ENCODE results near the gene SH3PXD2B. TPM values are rescaled to one million over a fixed set of nuclear protein-coding genes. Genes with fewer than 3 reads are reported as not detected.

The SH3PXD2B gene
- total RNA-seq, 2 donors from 2014 or later: 12.2 to 13.2 TPM

DNA sequence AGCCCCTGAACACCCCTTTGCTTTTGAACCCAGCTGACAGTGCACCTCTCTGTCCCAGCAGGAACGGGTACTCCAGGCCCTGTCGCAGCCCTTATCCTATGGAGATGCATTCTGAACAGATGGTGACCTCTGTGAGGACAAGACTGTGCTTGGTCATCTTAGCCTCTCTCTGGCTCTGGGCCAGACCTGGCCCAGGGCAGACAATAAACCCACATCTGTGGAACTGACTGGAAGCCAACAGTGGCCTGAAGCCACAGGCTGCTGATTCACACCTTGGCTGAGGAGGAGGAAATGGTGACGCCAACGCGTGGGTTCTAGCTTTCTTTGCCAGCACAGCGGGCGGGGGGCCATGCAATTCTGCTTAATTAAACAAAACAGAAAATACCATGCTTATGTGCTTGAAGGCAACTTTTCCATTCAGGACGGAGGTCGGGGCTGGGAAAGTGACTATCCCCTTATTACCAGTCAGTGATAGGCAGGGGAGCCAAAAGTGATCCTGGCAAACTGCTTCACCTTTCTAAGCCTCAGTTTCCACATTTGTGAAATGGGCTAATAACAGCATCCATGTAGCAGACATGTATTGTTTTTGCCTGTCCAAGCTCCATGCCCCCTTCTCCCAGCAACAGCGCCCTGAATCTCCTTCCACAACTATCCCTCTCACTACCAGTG lies 10.8 kb downstream of the SH3PXD2B start:
- peak overlapping the region in 1 of 2 donors; percentile 21 for H3K9ac ChIP-seq (ENCODE audit: low read depth in 2 of 2, low read length in 2 of 2)
- intact Hi-C loops (cut with DNase I): no loop called here
- H3K27ac ChIP-seq: peak overlapping the region; percentile 22
- peak; percentile 59 for DNase-seq
- no peaks in the 10 kb centered on the region for H3K36me3 ChIP-seq
- no peaks in the 10 kb centered on the region for H3K27me3 ChIP-seq
- TF ChIP-seq, protein P1, sequence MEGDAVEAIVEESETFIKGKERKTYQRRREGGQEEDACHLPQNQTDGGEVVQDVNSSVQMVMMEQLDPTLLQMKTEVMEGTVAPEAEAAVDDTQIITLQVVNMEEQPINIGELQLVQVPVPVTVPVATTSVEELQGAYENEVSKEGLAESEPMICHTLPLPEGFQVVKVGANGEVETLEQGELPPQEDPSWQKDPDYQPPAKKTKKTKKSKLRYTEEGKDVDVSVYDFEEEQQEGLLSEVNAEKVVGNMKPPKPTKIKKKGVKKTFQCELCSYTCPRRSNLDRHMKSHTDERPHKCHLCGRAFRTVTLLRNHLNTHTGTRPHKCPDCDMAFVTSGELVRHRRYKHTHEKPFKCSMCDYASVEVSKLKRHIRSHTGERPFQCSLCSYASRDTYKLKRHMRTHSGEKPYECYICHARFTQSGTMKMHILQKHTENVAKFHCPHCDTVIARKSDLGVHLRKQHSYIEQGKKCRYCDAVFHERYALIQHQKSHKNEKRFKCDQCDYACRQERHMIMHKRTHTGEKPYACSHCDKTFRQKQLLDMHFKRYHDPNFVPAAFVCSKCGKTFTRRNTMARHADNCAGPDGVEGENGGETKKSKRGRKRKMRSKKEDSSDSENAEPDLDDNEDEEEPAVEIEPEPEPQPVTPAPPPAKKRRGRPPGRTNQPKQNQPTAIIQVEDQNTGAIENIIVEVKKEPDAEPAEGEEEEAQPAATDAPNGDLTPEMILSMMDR (IDR thresholded peaks at IDR 0.05): no peak
- H3K4me3 ChIP-seq: no peak overlapping the region
- peaks cover 3% of the 10 kb centered on the region for H3K4me1 ChIP-seq
- H3K9me3 ChIP-seq: no peaks in the 10 kb centered on the region

DNA sequence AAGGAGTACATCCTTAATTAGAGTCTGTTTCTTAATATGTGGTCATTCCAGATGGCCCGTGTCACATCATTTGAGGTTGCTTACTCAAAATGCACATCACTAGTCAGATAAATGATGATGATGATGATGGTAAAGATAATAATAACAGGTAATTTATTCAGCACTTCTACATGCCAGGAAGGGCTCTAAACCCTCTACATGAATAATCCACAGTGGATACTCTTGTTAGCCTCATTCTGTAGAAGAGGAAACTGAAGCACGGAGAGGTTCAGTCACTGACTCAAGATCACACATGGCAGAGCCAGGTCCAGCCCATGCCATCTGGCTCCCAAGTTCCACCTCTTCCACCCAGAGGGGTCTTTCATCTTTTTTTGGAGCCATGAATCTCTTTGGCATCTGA lies 11.7 kb downstream of the SH3PXD2B start:
- Histone ChIP-seq H3K27ac (no peak overlapping the region), H3K4me3 (no peak overlapping the region), H3K36me3 (no peaks in the 10 kb centered on the region), H3K27me3 (no peaks in the 10 kb centered on the region), H3K4me1 (peaks cover 6% of the 10 kb centered on the region), H3K9me3 (no peaks in the 10 kb centered on the region), H3K9ac (ENCODE audit: low read depth in 2 of 2, low read length in 2 of 2) (no peak overlapping the region)
- intact Hi-C loops (cut with DNase I): no loop called here
- DNase-seq: no peak
- TF ChIP-seq, protein P1 (IDR thresholded peaks at IDR 0.05): no peak

DNA sequence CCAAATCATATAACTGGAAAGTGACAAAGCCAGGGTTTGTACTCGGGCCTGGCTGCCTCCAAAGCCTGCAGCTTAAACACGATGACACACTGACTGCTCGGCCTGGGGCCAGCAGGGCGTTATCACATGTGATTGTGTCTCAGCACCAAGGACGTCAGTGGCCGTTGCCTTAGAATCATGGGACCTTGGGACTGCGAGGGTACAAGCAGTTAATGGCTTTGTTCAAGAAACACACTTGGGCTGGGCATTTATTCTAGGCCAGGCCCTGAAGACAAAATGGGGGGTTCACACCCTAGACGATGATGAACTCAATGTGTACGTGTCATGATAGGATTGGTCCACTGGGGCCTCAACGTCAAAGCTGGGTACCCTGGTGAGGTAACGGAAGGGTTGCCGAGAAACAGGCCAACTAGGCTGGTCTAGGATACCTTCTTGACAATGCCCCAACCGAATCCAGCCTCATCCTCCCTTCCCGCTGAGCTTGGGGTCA lies 13.0 kb downstream of the SH3PXD2B start:
- H3K4me1 ChIP-seq: peaks cover 6% of the 10 kb centered on the region

DNA sequence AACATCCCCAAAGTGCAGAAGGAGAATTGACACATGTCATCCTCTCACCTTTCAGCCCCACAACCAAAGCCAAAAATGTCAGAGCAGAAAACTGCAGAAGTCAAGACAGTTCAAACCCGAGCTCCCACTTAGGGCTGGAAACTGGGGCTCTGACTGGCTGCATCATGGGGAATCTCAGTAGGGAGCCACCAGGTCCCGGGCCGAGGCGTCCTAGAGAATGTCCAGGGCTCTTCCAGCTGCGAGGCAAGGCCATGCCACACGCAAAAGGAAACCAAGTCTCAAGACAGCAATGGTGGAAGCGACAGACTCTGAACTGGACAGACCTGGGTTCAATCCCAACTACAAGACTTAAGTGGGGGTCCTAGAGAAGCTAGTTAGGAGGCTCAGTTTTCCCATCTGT lies 13.8 kb downstream of the SH3PXD2B start:
- Histone ChIP-seq H3K27ac (no peak overlapping the region), H3K27me3 (no peaks in the 10 kb centered on the region), H3K4me3 (no peak overlapping the region), H3K4me1 (peaks cover 6% of the 10 kb centered on the region), H3K9me3 (no peaks in the 10 kb centered on the region), H3K36me3 (no peaks in the 10 kb centered on the region), H3K9ac (ENCODE audit: low read depth in 2 of 2, low read length in 2 of 2) (no peak overlapping the region)
- intact Hi-C loops (cut with DNase I): no loop called here
- no peak for DNase-seq
- TF ChIP-seq, protein P1 (IDR thresholded peaks at IDR 0.05): no peak

More for the DNA sequence above, 13.0 kb downstream of the SH3PXD2B start:
- TF ChIP-seq, protein P1 (IDR thresholded peaks at IDR 0.05): no peak
- intact Hi-C loops (cut with DNase I): no loop called here
- no peak overlapping the region for H3K4me3 ChIP-seq
- H3K9me3 ChIP-seq: no peaks in the 10 kb centered on the region
- H3K9ac ChIP-seq (ENCODE audit: low read depth in 2 of 2, low read length in 2 of 2): no peak overlapping the region
- no peak for DNase-seq
- H3K36me3 ChIP-seq: no peaks in the 10 kb centered on the region
- no peaks in the 10 kb centered on the region for H3K27me3 ChIP-seq
- no peak overlapping the region for H3K27ac ChIP-seq

DNA sequence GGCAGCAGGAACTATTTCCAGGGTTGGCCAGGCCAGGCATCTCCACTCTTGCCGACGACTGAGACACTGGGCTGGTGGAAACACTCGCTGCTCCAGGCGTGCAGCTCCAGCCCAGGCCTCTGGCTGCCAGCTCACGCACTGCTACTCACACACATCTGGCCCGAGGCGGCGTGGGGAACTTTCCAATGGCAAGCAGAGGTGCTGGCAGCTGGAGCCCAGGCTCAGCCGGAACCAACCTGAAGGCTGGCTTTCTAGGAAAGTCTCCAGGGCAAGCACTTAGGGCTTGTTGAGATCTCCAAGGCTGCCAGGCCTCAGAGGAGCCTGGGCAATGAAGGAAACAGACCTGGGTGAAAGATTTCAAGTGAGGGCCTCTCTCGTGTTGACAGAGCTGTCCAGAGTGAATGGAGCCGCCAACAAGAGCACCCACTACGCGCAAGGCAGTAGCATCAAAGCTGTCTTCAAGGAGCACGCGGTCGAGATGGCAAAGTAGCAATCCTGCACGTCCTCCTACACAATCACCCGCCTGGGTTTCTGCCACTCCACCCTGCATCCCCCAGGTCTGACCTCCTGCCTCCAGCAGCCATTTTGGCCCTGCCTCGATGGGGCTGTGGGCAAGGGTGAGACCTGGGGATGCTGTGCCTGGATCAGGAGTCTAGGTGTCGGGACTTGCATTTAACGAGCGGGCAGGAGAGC lies 14.4 kb downstream of the SH3PXD2B start:
- intact Hi-C loops (cut with DNase I): no loop called here
- Histone ChIP-seq H3K4me3 (no peak overlapping the region), H3K9me3 (no peaks in the 10 kb centered on the region), H3K27me3 (no peaks in the 10 kb centered on the region), H3K27ac (no peak overlapping the region), H3K9ac (ENCODE audit: low read depth in 2 of 2, low read length in 2 of 2) (no peak overlapping the region), H3K4me1 (peaks cover 6% of the 10 kb centered on the region), H3K36me3 (no peaks in the 10 kb centered on the region)
- no peak for DNase-seq
- TF ChIP-seq, protein P1 (IDR thresholded peaks at IDR 0.05): no peak
